HepG2 (cell line): ENCODE data around the gene ZNF468. TPM values are rescaled to one million over a fixed set of nuclear protein-coding genes. Genes with fewer than 3 reads are reported as not detected.

Experiments
- ATAC-seq: fragments of 200-7000 bp; cut with Tn5 transposase; 3 replicates; pipeline ENCODE4 v1.9.1; 2020; ENCODE audit warnings: mild to moderate bottlenecking, moderate library complexity
- BruUV-seq: library from RNA; stranded (reverse); fragments of 400-500 nt; replicated peaks from 2 replicates; lab custom pipeline; 2021; lab: Mats Ljungman, UMichigan
- CTCF ChIA-PET: fragments of 300-600 bp; formaldehyde crosslinking; extraction: SDS; loops from one replicate; lab custom pipeline; 2021; ENCODE audit warnings: low total read pairs, inconsistent platforms, low intra/inter-chr PET ratio; lab: Yijun Ruan, JAX
- POLR2A ChIA-PET: fragments of 350-600 bp; sonication (Branson Sonifier 250); formaldehyde crosslinking; loops from one replicate; lab custom pipeline; 2020; ENCODE audit warnings: antibody characterized with exemption, inconsistent platforms; lab: Yijun Ruan, JAX
- DNase-seq: peaks from one replicate; pipeline ENCODE4 v3.0.0-alpha.2; 2015; ENCODE audit warnings: low spot score
- FAIRE-seq: peaks from 3 replicates; lab custom pipeline; 2011; peaks lifted over from hg19 to GRCh38; lab: Jason Lieb, UNC
- H2AFZ ChIP-seq: one replicate; pipeline ENCODE4 v1.6.1; 2011; ENCODE audit warnings: low read length, inconsistent platforms
- H3K27ac ChIP-seq: fragments of 300-600 bp; 3 replicates; pipeline ENCODE4 v1.8.0; 2011; ENCODE audit warnings: mixed run types, mild to moderate bottlenecking, mixed read lengths, low read length, inconsistent platforms; ENCODE audit not compliant: insufficient read depth; ENCODE audit errors: extremely low read length
- H3K27me3 ChIP-seq, 2 experiments: fragments of 200-600 bp in 1 of 2; 2 replicates in 1 of 2; 3 replicates in 1 of 2; pipeline versions ENCODE4 v1.6.0 to v1.8.0; 2011; ENCODE audit warnings: low read length in 2 of 2, mild to moderate bottlenecking in 2 of 2, moderate library complexity in 2 of 2, inconsistent platforms in 1 of 2; ENCODE audit not compliant: insufficient read depth in 2 of 2, control insufficient read depth in 1 of 2
- H3K36me3 ChIP-seq, 2 experiments: fragments of 200-600 bp in 1 of 2; replicated peaks in 1 of 2; 2 replicates in 1 of 2; 3 replicates in 1 of 2; pipeline versions ENCODE4 v1.5.1 to v1.8.0; 2011; ENCODE audit warnings: low read length in 2 of 2, inconsistent platforms in 1 of 2; ENCODE audit not compliant: insufficient read depth in 2 of 2, control insufficient read depth in 1 of 2
- H3K4me1 ChIP-seq: 2 replicates; pipeline ENCODE4 v1.5.1; 2012; ENCODE audit warnings: low read length, inconsistent platforms; ENCODE audit not compliant: insufficient read depth
- H3K4me2 ChIP-seq: 2 replicates; pipeline ENCODE4 v1.6.0; 2011; ENCODE audit warnings: low read depth, low read length, inconsistent platforms
- H3K4me3 ChIP-seq, 3 experiments: fragments of 200-600 bp in 1 of 3; sonication (generic), shearing (Covaris generic) in 1 of 3; replicated peaks in 1 of 3; 2 replicates each; pipeline ENCODE4 v1.5.1; 2011 to 2016; ENCODE audit warnings: low read length in 3 of 3, inconsistent platforms in 2 of 3, low read depth in 2 of 3, mild to moderate bottlenecking in 2 of 3, control low read depth in 1 of 3, mixed read lengths in 1 of 3; ENCODE audit not compliant: insufficient read depth in 1 of 3
- H3K79me2 ChIP-seq: one replicate; pipeline ENCODE4 v1.6.1; 2011; ENCODE audit warnings: low read length, inconsistent platforms; ENCODE audit not compliant: insufficient read depth
- H3K9ac ChIP-seq: 2 replicates; pipeline ENCODE4 v1.6.0; 2011; ENCODE audit warnings: mild to moderate bottlenecking, low read depth, low read length, inconsistent platforms; ENCODE audit not compliant: insufficient read depth
- H3K9me3 ChIP-seq: 2 replicates; pipeline ENCODE4 v1.5.1; 2012; ENCODE audit warnings: mild to moderate bottlenecking, low read length
- H4K20me1 ChIP-seq: 2 replicates; pipeline ENCODE4 v1.6.0; 2011; ENCODE audit warnings: inconsistent platforms, mild to moderate bottlenecking, low read length, moderate library complexity; ENCODE audit not compliant: insufficient read depth
- GTF3A ChIP-seq: sonication (generic); formaldehyde crosslinking; conservative IDR thresholded peaks from 2 replicates; pipeline ENCODE4 v1.4.0; 2020; ENCODE audit warnings: mild to moderate bottlenecking, missing genetic modification reagents
- KLF15 ChIP-seq: sonication (generic); formaldehyde crosslinking; IDR thresholded peaks from 2 replicates; pipeline ENCODE4 v1.8.1; 2023; ENCODE audit warnings: borderline replicate concordance, mild to moderate bottlenecking, inconsistent platforms, missing genetic modification reagents, mixed read lengths
- MZF1 ChIP-seq: sonication (generic); formaldehyde crosslinking; IDR thresholded peaks from 2 replicates; pipeline ENCODE4 v1.8.1; 2023; ENCODE audit warnings: mild to moderate bottlenecking, missing genetic modification reagents, borderline replicate concordance
- PHB2 ChIP-seq: fragments of 450-650 bp; IDR thresholded peaks from 2 replicates; pipeline ENCODE4 v1.6.1; 2018; ENCODE audit not compliant: partially characterized antibody
- SAFB2 ChIP-seq: sonication (generic); formaldehyde crosslinking; IDR thresholded peaks from 2 replicates; pipeline ENCODE4 v1.5.1; 2020; ENCODE audit warnings: missing genetic modification reagents, low read depth, mild to moderate bottlenecking, borderline replicate concordance
- SAP130 ChIP-seq: IDR thresholded peaks from 2 replicates; pipeline ENCODE4 v1.6.1; 2016; ENCODE audit warnings: low read depth
- SYNCRIP ChIP-seq: fragments of 200-400 bp; formaldehyde crosslinking; IDR thresholded peaks from 2 replicates; pipeline ENCODE4 v1.6.1; 2018; ENCODE audit warnings: mild to moderate bottlenecking, low read depth, low read length; ENCODE audit not compliant: insufficient read depth
- ZNF331 ChIP-seq: sonication (generic); formaldehyde crosslinking; IDR thresholded peaks from 2 replicates; pipeline ENCODE4 v1.4.0; 2020; ENCODE audit warnings: missing genetic modification reagents
- ZNF549 ChIP-seq: sonication (generic); formaldehyde crosslinking; IDR thresholded peaks from 2 replicates; pipeline ENCODE4 v1.5.0; 2020; ENCODE audit warnings: missing genetic modification reagents
- ZNF580 ChIP-seq: IDR thresholded peaks from 2 replicates; pipeline ENCODE4 v1.6.1; 2016; ENCODE audit warnings: low read depth, borderline replicate concordance
- ZNF598 ChIP-seq: sonication (generic); formaldehyde crosslinking; IDR thresholded peaks from 2 replicates; pipeline ENCODE4 v1.5.1; 2020; ENCODE audit warnings: mild to moderate bottlenecking, missing genetic modification reagents, borderline replicate concordance
- ZNF609 ChIP-seq: sonication (generic); formaldehyde crosslinking; IDR thresholded peaks from 2 replicates; pipeline ENCODE4 v1.4.0; 2020; ENCODE audit warnings: mild to moderate bottlenecking, missing genetic modification reagents, borderline replicate concordance
- ZNF7 ChIP-seq: IDR thresholded peaks from 2 replicates; pipeline ENCODE4 v1.6.1; 2016; ENCODE audit warnings: missing biosample characterization, missing genetic modification reagents
- ZNF83 ChIP-seq: sonication (generic); formaldehyde crosslinking; IDR thresholded peaks from 2 replicates; pipeline ENCODE4 v1.4.0; 2020; ENCODE audit warnings: missing genetic modification reagents, mild to moderate bottlenecking, borderline replicate concordance
- ZSCAN5A ChIP-seq: sonication (generic); formaldehyde crosslinking; IDR thresholded peaks from 2 replicates; pipeline ENCODE4 v1.8.0; 2022; ENCODE audit warnings: mild to moderate bottlenecking, missing genetic modification reagents, borderline replicate concordance
- WGBS: methylation state at CpG from one replicate; pipeline ENCODE4 v1.1.6; 2017; ENCODE audit warnings: low lambda C conversion rate; 5-methylcytosine and 5-hydroxymethylcytosine counted together
- in situ Hi-C: cut with HindIII; loops from 2 replicates; pipeline ENCODE4 v1.10.0; 2017; ENCODE audit warnings: low pct_unique_long_range_greater_than_20kb; ENCODE audit not compliant: extremely low pct_ligation_motif_present
- intact Hi-C: fragments of 100-400 bp; cut with micrococcal nuclease; formaldehyde crosslinking; loops from one replicate; pipeline ENCODE4 v1.10.0; 2022; ENCODE audit not compliant: unreplicated experiment
- polyA plus RNA-seq, 8 experiments: library from polyadenylated mRNA; depleted of rRNA in 3 of 8; stranded (reverse) in 7 of 8; unstranded in 1 of 8; fragments of >200 nt; fragmentation: Illumina TruSeq in 4 of 8; extraction: Trizol in 4 of 8; gene quantifications; 2 replicates each; pipeline versions ENCODE4 v1.2.1 to v1.2.3, GENCODE V29; 2011 to 2016; ENCODE audit warnings: low read depth in 4 of 8, missing spikeins in 1 of 8, mixed read lengths in 1 of 8; ENCODE audit not compliant: insufficient read depth in 1 of 8
- total RNA-seq, 5 experiments: library from RNA; depleted of rRNA; stranded (reverse); fragments of >200 nt; fragmentation: Illumina TruSeq; extraction: Trizol; gene quantifications; 2 replicates each; pipeline ENCODE4 v1.2.3, GENCODE V29; 2016; ENCODE audit warnings: low read depth in 1 of 5
- TF ChIP-seq, protein P1 (sequence below): sonication (generic); formaldehyde crosslinking; IDR thresholded peaks from 2 replicates; pipeline ENCODE4 v1.4.0; 2020; ENCODE audit warnings: missing genetic modification reagents, borderline replicate concordance

ZNF468 gene
- total and polyA plus RNA-seq, 2 of the 13 experiments (the other 11 are each of a cell fraction or from before 2014, with no cell fraction given): 8.0 to 19.7 TPM

DNA sequence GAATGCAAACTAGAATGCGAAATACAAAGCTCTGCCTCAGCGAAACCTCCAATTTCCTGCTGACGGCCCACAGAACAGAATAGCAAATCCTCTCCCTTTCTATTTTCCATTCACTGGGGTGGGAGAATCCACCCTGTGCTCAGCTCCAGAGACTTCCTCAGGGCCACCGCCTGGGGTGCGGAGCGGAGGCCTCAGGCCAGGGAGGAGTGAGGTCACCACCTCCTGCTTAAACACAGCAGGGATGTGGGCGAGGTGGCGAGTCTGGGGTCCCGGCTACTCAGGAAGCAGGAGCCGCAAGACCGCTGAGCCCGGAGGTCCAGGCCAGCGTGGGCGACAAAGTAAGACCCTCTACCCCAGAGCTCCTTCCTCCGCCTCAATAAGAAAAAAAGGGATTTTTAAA is 40.7 kb upstream of the ZNF468 start:
- Histone ChIP-seq H3K27me3 (no peaks in the 10 kb centered on the region), H3K79me2 (no peaks in the 10 kb centered on the region), H2AFZ (no peak overlapping the region), H3K4me1 (no peaks in the 10 kb centered on the region), H3K27ac (no peak overlapping the region), H3K9me3 (peaks cover 30% of the 10 kb centered on the region), H3K4me2 (no peak overlapping the region), H3K4me3 (no peak overlapping the region), H4K20me1 (no peaks in the 10 kb centered on the region), H3K36me3 (no peaks in the 10 kb centered on the region), H3K9ac (no peak overlapping the region)
- intact Hi-C loops: no loop called here
- ChIA-PET CTCF (no interaction called here), POLR2A (no interaction called here)
- 88% methylated on average over 15 of the region's 15 CpGs for WGBS
- no peak for FAIRE-seq
- in situ Hi-C loops: no loop called here
- no peak for ATAC-seq
- DNase-seq: no peak
- BruUV-seq: no TSS peak
- TF ChIP-seq KLF15 (no peak), ZNF7 (CRISPR knock-in tag) (no peak), PHB2 (no peak), SAP130 (CRISPR knock-in tag) (no peak), ZNF83 (no peak), SAFB2 (CRISPR knock-in tag) (no peak), MZF1 (CRISPR knock-in tag) (no peak), ZNF598 (CRISPR knock-in tag) (no peak), ZNF609 (CRISPR knock-in tag) (no peak), ZNF331 (no peak), ZNF549 (CRISPR knock-in tag) (no peak), ZSCAN5A (CRISPR knock-in tag) (no peak), SYNCRIP (no peak), GTF3A (CRISPR knock-in tag) (no peak), ZNF580 (no peak)
- TF ChIP-seq, protein P1, sequence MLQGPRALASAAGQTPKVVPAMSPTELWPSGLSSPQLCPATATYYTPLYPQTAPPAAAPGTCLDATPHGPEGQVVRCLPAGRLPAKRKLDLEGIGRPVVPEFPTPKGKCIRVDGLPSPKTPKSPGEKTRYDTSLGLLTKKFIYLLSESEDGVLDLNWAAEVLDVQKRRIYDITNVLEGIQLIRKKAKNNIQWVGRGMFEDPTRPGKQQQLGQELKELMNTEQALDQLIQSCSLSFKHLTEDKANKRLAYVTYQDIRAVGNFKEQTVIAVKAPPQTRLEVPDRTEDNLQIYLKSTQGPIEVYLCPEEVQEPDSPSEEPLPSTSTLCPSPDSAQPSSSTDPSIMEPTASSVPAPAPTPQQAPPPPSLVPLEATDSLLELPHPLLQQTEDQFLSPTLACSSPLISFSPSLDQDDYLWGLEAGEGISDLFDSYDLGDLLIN: no peak
